GM18907 (cell line): Measurements from ENCODE around the gene ASXL1.
"Not testable (repeated sequence)": the region's sequence is repeated elsewhere in the genome, so short reads cannot be mapped to it uniquely, and the experiment has no call there.

Experiments used
- ATAC-seq: cut with Tn5 transposase; IDR thresholded peaks from one replicate; pipeline ENCODE4 v1.9.1; 2021; ENCODE audit warnings: mild to moderate bottlenecking, moderate library complexity; ENCODE audit not compliant: unreplicated experiment

ASXL1 gene

DNA sequence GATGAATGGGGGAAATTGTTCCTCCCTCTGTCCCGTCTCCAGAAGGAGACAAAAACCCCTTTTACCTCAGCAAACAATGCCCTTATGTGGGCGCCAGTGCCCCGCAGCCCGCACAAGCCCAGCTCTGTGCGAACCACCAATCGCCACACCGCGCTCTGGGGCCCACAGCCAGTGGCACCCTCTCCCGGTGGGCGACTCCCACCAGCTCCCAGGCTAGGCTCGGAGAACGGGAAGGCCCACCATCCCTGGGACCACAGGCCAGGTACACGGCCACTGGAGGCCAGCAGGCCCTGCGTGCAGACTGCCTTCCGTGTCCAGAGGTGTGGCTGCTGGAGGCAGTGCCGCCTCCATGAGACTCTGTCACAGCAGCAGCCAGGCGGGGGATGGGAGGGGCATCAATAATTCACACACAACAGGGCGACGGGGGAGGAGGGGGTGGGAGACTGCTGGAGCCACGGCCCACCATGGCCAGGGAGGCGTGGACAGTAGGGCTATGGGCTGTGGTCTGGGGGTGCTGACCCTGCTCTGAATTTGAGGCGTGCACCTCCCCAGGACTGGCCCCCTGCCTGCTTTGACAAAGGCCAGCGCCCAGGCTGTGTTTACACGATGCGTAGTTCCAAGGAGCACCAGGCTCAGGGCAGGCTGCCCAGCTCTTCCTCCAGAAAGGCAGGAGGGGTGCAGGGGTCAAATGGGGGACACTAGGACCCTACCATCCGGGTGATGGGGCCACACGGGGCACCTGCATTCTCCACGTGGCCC lies 105.7 kb downstream of the ASXL1 start:
- no peak for ATAC-seq

DNA sequence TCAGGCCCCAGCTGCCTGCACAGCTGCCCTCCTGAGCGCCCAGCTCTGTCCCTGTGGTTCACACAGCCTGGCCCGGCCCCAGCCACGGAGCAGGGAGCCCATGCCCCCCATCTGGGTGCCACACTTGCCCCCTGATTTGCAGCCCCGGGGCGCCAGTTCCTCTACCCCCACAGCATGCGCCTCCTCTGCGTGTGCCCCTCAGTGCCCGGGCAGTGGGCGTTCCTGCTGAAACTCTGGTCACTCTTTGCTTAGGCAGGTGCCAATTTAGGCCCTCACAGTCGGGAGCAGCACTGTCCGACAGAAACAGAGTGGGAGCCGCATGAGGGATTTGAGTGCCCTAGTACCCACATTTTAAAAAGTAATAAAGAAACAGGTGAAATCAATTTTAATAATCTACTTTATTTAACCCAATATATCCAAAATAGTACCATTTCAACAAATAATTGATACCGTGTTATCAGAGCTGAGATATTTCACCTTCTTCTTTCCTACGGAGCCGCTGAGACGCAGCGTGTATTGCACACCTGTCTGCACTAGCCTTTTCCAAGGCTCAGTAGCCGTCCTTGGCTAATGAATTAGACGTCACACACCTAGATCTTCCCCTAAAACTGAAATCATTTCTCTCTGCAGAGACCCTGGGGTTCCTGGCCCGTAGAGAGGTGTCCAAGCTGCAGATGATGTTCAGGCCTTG lies 106.4 kb downstream of the ASXL1 start:
- no peak for ATAC-seq

DNA sequence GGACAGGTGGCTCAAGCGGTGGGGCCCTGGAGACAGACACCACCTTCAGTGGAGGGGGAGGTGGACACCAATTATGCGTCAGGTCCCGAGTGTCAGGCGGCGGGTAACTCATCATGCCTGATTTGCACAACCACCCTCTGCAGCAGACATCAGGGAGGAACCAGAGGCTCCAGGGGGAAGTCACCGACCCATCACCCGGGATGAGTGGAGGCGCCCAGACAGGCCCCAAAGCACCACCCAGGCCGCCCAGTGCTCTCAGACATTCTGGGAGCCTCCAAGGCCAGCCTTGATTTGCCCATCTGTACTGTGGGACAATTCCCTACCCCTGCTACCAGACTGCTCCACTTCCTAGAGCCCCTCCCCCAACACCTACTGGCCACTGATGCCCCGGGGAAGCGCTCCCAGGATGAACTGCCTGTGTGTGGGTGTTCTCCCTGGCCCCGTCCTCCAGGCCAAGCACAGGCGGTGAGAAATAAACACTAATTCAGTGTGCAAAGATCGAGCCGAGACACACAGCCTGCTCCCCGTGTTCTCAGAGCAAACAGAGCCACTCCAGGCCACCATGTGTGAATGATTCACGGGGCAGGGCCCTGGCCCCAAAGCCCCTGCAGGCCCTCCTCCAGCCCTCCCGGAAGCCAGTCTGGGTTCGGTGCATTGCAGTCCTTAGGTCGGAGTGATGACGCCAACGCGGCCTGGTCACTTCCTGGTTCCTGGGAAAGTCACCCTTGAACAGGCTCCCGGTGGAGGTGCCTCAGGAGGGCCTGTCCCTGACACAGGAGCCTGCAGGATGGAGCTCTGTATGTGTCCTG lies 107.2 kb downstream of the ASXL1 start:
- ATAC-seq = no peak

DNA sequence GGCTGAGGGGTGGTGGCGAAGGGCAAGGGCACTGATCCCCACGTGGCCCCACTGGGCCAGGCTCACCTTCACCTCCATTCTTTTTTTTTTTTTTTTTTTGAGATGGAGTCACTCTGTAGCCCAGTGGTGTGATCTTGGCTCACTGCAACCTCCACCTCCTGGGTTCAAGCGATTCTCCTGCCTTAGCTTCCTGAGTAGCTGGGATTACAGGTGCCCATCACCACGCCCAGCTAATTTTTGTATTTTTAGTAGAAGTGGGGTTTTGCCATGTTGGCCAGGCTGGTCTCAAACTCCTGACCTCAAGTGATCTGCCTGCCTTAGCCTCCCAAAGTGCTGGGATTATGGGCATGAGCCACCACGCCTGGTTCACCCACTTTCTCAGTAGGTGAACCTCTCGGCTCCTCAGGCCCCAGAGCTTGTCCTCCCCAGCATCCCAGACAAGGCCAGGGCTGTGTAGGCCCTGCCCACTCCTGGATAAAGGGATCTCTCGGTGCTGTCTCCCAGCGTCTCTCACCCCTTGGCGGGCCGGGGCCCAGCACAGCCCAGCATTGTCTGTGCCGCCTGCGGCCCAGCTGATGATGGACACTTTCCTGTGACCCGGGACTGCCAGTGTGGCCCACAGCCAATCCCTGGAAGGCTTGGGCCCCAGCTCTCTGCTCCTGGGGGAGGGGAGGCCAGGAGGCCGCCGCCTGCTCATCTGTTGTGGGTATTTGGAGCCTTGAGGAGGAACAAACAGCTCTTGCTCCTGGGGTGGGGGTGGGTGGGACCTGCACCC lies 108.0 kb downstream of the ASXL1 start:
- ATAC-seq = not testable (repeated sequence)

DNA sequence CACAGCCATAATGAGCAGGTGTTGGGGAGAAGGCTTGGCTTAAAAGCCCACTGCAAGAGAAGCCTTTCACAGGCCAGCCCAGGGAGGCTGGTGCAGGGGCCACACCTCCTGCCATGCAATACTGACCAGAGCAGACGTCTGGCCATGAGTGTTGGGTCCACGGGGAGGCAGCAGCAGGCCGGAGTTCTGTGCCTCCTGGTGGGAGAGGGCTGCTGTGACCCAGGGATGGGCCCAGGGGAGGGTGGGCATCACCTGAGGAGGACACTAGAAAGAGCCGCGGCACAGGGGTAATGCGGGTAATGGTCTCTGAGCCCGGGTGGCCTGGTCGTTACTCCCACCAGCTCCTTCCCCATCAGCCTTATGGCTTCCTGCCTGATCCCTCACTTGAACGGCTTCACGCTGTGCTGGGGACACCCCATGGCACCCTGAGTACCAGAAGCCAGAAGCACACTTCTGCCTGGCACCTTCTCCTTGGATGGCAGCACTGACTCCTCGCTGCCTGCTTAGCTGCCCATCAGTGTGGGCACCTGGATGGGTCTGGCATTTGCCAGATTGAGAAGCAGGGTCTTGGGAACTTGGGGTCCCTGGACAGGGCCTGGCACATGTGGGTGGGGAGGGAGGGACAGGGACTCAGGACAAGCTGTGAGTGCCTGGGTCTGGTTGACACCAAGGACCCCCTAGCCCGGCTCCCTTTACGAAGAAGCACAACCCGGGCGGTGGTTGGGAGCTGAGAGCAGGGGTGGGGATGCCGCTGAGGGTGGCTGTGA lies 108.8 kb downstream of the ASXL1 start:
- no peak for ATAC-seq

DNA sequence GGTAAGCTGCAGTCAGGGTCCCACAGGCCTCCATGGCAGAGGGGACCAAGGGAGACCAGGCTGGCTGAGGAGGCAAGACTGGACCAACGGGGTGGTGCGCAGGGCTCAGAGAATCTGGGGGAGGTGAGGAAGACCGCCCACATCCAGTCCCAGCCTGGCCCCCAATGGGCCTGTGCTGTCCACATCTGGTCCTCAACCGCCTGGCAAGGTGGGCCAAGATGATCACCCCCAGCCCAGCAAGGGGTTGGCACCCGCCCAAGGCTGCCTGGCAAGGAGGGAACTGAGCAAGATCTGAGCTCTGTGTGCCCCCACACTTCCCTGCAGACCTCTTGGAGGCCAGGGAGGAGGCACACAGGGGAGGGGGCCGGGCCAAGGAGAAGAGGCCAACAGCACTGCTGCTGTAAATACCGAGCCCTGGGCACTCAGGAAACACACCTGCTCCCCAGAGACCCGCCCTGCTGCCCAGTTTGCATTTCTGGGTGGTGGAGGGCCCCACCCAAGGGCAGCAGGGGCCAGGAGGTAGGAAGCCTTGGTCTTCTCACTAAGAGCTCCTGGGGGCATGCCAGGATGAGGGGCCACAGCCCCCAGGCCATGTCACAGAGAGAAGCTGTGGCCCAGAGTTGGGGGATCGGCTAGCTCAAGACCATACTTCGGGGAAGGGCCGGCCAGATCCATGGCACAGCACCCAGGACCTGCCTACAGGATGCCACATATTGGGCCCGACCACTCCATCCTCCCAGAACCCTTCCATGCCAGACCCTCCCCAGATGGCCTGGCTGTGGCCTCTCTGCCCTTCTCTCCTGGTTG lies 109.6 kb downstream of the ASXL1 start:
- ATAC-seq = no peak

DNA sequence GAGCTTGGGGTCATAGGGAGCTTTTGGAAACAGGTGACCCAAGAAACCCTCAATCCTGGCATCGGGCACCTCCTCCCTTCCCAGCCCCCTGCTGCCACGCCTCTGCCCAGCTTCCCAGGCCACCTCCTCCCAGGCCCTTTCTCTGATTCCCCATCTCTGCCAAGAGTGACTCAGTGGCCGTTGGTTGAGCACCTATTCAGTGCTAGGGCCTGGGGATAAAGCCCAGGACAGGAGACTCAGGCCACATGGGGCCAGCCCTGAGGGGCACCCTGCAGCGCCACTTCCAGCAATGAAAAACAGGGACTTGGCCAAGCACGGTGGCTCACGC lies 110.1 kb downstream of the ASXL1 start:
- no peak for ATAC-seq

DNA sequence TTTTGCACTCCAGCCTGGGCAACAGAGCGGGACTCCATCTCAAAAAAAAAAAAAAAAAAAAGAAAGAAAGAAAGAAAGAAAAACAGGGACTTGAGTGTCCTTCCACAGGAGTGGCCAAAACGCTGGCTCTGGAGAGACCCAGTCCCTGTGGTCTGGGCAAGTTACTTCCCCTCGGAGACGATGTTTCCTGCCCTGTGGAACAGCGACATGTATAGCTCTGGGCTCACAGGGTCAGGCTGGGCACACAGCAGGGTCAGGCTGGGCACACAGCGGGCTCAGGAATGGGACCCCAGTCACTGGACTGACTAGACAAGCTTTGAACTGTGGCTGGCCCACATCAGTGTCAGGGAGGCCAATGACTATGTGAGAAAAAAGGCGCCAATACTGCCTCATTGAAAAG lies 110.7 kb downstream of the ASXL1 start:
- ATAC-seq = no peak

DNA sequence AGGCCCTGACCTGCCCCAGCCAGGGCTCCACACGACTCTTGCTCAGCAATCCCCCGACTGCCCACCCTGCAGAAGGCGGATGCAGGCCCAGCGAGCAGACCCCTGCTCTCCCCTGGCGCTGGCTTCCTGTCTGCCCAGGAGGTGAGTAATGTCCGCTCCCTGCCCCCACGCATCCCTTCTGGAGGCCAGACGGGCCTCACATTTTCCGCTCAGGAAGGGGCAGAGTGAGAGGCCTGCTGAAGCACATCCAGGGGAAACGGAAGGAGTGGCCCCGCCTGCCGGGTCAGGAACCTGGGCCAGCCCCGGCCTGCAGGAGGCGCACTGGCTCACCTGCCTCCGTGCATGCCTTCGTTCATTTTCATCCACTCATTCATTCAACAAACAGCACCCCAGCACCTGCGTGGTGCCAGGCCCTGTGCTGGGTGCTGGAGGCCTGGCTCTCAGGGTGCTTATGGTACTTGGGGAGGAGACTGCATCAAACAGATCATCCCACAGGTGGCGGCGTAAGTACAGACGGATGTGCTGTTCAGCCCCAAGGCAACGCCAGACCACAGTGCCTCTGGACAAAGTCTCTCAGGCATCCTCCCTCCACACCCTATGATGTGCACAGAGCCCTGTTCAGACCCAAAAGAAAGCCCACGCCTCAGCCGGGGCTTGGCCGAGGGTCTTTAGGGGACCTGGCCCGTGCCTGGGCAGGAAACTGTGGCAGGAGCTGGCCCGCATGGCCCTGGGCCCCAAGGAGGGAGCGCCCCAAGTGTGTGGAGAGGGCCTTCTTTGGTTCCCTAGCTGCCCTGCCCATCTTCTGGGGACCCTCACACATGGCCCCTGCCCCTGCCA lies 112.1 kb downstream of the ASXL1 start:
- ATAC-seq = no peak

DNA sequence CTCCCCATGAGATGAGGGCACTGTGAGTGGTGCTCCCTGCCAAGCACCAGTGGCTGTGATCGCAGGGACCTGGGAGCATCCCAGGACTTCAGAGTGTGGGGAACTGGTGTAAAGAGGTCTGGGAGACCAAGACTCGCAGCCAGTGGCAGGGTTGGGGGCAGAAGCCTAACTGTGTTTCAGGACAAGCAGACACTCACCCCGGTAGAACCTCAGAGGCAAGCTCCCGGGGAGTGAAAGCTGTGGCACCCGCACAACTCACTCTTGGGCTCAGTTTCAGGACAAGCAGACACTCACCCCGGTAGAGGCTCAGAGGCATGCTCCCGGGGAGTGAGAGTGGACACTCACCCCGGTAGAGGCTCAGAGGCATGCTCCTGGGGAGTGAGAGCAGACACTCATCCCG lies 112.8 kb downstream of the ASXL1 start:
- ATAC-seq = no peak

DNA sequence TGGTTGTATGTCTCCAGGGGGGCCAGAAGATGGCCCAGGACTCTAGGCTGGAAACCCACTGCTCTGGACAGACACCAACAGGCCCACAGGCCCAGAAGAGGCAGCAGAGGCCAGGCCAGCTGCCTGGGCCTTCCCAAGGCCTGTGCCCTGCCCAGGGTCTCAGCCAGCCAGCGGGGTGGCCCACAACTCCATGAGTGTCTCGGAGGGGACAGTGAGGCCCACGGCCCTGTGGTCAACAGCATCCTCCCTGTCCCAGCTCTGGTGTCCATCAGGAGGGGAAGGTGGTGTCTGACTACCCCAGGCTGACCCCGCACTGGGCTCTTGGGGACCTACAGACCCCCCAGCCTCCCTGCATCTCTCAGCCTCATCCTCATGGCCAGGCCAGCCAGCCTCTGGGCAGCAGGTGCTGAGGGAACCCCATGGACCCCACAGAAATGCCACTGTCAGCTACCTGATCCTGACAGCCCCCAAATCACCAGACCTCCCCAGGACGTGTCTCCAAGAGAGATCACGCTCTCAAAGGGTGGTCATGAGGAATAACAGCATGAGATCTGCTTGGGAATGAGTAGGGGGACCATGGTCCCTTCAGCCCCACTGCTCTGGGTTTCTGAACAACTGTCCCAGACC lies 114.6 kb downstream of the ASXL1 start:
- ATAC-seq = no peak

DNA sequence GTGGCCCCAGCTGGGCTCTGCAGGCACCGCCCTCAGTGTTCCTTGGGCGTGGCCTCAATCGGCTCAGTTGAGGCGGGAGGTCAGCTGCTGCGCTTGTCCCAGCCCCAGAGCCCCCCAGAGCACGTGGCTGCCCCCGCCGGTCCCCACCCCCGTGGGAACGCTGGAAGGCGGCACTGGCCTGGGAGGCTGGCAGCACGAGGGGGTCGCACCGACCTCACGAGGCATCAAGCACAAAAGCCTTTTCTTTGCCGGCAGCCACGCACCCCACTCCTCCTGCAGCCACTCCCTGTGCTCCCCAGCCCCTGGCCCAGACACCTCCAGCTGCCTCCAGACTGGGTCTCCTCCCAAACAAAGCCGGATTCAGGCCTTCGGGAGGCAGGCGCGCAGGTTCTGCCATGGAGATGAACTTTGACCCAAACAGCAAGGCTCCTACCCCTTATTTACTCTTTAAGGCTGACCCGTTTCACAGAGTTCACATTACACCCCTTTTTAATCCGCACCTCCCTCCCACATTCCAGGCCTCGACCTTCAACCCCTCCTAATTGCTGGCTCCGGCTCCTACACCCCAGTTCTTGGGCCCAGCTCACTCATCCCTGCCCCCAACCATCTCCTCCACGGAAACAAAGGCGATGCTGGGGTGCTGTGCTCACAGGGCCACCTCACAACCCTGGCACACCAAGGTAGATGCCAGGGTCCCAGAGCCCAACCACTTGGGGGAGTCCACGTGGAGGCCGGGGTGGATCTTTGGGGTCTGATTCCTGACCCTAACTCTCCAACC lies 115.3 kb downstream of the ASXL1 start:
- ATAC-seq = no peak

DNA sequence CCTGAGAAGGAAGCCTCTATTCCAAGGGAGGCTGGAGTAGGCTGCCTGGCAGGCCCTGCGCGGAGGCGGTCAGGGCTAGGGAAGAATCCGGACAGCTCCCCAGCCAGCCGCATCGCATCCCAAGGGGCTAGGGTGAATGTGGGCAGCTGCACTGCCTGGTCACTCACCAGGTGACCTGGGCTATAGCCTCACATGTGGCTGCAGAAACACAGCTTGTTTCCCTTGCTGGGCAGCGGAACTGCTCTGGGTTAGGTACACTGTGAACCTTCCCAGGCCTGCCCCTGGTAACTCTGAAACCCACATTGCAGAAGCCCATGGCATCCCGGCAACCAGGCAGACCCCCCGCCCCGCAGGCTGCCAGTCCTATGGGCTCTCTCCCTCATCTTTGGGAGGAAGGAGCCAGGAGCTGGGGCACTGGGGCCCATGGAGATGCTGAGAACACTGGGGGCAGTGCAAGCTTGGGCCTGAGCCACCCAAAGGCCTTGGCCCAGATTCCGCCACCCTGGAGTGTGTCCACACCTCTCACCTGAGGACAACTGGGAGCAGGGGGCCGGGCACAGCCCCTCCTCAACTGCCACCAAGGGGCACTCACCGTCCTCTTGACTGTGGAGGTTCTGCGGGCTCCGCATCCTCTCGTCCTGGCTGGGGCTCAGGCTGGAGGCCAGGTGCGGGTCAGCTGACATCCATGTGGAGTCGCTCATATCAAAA lies 116.0 kb downstream of the ASXL1 start:
- no peak for ATAC-seq

DNA sequence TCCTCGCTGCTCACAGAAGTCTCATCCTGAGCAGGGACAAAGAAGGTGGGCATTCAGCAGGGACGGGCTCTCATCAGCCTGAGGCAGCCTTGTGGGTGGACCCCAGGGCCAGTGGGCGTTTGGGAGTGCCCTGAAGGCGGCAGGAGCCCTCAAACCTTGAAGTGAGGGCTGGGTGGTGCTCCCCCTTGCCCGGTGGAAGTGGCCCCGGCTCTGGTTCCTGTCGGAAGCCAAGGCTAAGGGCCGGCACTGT lies 116.5 kb downstream of the ASXL1 start:
- ATAC-seq = no peak

DNA sequence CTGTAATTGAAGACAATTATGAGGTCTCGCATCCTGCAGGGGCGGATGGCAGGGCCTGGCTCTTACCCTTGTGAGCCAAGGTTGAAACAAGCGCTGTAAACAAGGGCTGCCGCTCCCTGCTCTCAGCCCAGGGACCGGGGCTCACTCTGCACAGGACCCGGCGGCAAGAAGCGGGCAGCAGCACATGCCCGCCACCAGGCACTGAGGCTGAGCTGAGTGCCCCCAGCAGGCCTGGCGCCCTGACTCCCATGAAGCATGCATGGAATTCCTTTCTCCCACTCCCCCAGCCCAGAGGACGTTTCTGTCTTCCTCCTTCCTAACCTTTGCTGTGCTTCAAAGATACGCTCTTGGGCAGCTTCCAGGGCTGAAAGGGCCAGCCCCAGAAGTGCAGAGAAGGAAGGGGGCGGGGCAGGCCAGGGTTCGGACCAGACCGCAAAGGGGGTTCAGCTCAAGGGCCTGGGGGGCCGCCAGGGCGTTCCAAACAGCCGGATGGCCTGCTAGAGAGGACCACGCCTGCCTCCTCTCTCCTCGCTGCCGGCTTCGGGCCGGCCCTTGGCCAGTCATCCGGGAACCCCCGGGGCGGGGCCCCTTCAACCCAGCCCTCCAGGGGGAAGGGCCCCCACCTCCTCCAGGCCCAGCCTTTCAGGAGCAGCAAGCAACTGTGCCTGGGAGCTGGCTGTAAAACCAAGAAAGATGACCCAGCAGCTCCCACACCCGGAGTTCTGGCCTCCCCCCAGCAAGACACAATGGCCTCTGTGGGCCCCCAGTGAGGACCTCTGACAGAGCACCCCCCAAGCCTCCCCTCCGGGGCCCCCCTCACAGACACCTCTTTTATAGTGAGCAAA lies 117.1 kb downstream of the ASXL1 start:
- ATAC-seq = no peak
